ENCODE measurements around the gene PTPRN. TPM values are rescaled to one million over a fixed set of nuclear protein-coding genes. Genes with fewer than 3 reads are reported as not detected.

Gene PTPRN
- 0.33 to 0.50 TPM (median 0.38 TPM) in 3 replicates for total RNA-seq

DNA sequence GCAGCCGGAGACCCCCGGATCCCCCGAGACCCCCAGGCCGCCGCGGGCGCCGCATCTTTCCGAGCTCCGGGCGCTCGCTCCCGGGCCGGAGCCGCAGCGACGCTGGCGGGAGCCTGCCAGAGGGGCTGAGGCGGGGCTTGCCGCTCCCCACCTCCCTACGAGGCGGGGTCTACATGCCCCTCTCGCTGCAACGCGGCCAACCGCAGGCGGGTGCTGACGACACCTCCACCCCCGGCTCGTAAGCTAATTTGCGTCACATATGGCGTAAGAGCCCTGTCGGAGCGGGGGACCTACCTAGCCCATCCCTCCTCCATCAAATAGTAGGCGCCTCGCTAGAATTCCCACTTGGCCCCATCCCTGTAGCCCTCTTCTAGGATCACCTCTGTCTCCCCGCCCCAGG, at the start of gene PTPRN:
TSS of gene PTPRN (minus strand) at position 124 of the 400 bp plus-strand sequence. CDS start at position 55, 69 bp downstream.
- DNase-seq (ENCODE audit: low spot score in 2 of 2, unreplicated experiment in 2 of 2), result no peak
- H3K9me3 Mint-ChIP-seq, result no peaks in the 10 kb centered on the region
- H3K4me3 Mint-ChIP-seq, result peak within 1 kb of the TSS; percentile 13
- H3K36me3 Mint-ChIP-seq, result no peaks in the 10 kb centered on the region
- peaks cover 80% of the 10 kb centered on the region for H3K27me3 Mint-ChIP-seq (ENCODE audit: low read depth)
- no peak within 1 kb of the TSS for H3K27ac Mint-ChIP-seq
- H3K4me1 Mint-ChIP-seq, result peaks cover 1% of the 10 kb centered on the region
- TF ChIP-seq, protein P1, sequence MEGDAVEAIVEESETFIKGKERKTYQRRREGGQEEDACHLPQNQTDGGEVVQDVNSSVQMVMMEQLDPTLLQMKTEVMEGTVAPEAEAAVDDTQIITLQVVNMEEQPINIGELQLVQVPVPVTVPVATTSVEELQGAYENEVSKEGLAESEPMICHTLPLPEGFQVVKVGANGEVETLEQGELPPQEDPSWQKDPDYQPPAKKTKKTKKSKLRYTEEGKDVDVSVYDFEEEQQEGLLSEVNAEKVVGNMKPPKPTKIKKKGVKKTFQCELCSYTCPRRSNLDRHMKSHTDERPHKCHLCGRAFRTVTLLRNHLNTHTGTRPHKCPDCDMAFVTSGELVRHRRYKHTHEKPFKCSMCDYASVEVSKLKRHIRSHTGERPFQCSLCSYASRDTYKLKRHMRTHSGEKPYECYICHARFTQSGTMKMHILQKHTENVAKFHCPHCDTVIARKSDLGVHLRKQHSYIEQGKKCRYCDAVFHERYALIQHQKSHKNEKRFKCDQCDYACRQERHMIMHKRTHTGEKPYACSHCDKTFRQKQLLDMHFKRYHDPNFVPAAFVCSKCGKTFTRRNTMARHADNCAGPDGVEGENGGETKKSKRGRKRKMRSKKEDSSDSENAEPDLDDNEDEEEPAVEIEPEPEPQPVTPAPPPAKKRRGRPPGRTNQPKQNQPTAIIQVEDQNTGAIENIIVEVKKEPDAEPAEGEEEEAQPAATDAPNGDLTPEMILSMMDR (IDR thresholded peaks at IDR 0.05; ENCODE audit: unreplicated experiment), result no peak

DNA sequence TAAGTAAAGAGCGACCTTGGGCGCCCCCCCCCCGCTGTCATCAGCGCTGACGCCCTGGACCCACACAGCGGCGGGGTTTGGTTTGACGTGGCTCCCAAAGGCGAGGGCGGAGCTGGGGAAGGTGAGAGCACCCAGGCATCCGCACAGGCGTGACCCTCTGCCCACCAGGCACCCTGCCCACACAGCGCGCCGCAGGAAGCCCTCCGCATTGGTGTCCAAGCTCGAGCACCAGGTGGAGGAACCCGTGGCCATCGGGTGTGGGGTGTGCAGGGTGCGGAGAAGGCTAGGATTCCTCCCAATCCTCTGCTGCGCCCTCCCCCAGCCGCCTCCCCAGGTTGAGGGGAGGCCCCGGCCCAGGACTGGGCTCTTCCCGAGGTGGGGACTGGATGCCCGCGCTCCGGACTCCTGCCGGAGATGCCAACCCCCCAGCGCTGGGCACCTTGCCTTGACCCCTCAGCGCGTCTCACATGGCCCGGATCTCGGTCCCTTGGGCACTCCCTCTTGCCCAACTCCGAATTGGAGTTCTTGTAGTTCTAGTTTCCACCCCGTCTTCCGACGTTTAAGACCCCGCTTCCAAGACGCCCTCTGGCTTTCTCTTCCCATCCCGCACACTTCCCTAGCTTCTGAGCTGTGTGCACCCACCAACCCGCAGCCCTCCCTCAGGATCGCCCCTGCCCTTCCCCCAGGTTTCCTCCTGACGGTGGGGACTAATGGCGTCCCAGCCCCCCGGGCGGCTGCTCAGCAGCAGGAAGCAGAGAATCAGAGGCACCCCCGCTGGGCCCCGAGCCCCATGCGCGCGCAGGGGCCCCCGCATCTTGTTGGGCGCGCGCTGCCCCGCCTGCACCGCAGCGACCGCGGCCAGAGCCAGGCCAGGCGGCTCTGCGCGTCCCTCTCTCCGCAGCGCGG, 49.2 kb upstream of the PTPRN start:
- peaks cover 5% of the 10 kb centered on the region for H3K36me3 Mint-ChIP-seq
- H3K27me3 Mint-ChIP-seq (ENCODE audit: low read depth), result peaks cover 81% of the 10 kb centered on the region
- peak overlapping the region; percentile 47 for H3K4me3 Mint-ChIP-seq
- no peak overlapping the region for H3K27ac Mint-ChIP-seq
- TF ChIP-seq, protein P1 (IDR thresholded peaks at IDR 0.05; ENCODE audit: unreplicated experiment), result no peak
- no peaks in the 10 kb centered on the region for H3K9me3 Mint-ChIP-seq
- peaks cover 3% of the 10 kb centered on the region for H3K4me1 Mint-ChIP-seq
- no peak for DNase-seq (ENCODE audit: low spot score in 2 of 2, unreplicated experiment in 2 of 2)

DNA sequence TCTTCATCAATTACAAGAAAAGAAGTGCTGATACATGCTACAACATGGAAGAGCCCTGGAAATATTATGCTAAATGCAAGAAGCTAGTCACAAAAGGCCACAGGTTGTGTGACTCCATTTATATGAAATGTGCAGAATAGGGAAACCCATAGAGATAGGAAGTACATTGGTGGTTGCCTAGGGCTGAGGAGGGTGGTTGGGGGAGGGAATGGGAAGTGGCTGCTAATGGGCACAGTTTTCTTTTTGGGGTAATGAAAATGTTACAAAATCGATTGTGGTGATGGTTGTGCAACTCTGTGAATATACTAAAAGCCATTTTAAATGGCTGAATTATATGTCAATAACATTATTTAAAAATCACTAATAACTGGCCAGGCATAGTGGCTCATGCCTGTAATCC, 47.6 kb upstream of the PTPRN start:
- H3K36me3 Mint-ChIP-seq, result peaks cover 4% of the 10 kb centered on the region
- no peak overlapping the region for H3K4me3 Mint-ChIP-seq
- H3K4me1 Mint-ChIP-seq, result peaks cover 3% of the 10 kb centered on the region
- no peak for DNase-seq (ENCODE audit: low spot score in 2 of 2, unreplicated experiment in 2 of 2)
- peaks cover 93% of the 10 kb centered on the region for H3K27me3 Mint-ChIP-seq (ENCODE audit: low read depth)
- H3K27ac Mint-ChIP-seq, result no peak overlapping the region
- H3K9me3 Mint-ChIP-seq, result no peaks in the 10 kb centered on the region
- TF ChIP-seq, protein P1 (IDR thresholded peaks at IDR 0.05; ENCODE audit: unreplicated experiment), result no peak

DNA sequence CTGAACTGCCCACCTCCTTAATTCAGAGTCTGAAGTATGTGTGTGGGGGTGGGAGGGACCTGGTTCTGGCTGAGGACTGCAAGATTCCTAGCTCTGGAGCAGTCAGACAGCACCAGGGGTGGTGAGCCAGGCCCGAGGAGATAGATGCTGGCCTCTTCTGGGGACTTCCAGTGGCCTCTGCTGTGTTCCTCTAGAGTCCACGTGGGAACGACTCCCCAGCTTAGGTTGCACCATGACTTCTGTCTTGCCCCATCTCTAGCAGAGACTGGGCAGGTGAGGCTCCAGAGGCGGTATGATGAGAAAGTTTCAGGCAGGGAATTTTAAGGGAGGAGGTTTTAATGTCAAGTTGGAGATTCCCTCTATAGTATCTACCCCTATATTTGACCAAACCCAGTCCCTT, 45.4 kb upstream of the PTPRN start:
- TF ChIP-seq, protein P1 (IDR thresholded peaks at IDR 0.05; ENCODE audit: unreplicated experiment), result no peak
- no peak overlapping the region for H3K27ac Mint-ChIP-seq
- peaks cover 98% of the 10 kb centered on the region for H3K27me3 Mint-ChIP-seq (ENCODE audit: low read depth)
- no peaks in the 10 kb centered on the region for H3K9me3 Mint-ChIP-seq
- no peak overlapping the region for H3K4me3 Mint-ChIP-seq
- peaks cover 3% of the 10 kb centered on the region for H3K4me1 Mint-ChIP-seq
- no peak for DNase-seq (ENCODE audit: low spot score in 2 of 2, unreplicated experiment in 2 of 2)
- H3K36me3 Mint-ChIP-seq, result no peaks in the 10 kb centered on the region

DNA sequence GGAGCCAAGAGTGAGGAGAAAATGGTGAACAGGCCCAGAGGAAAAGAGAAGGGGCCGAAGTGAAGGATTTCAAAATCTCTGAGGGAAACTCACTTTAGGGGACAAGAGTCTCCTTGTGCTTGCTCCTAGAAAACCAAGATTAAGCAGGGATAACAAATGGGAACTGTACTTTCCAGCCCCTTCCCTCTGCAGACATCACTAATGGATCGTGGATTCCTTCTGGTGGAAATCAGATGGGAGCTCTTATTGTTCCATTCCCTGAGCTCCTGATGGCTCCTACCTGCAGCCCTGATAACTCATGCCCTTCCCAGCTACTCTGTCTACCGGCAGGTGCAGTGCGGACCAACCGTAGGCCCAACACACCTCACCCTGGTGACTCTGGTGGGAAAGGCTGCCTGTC, 43.9 kb upstream of the PTPRN start:
- Mint-ChIP-seq H3K36me3 (no peaks in the 10 kb centered on the region), H3K27me3 (ENCODE audit: low read depth) (peaks cover 95% of the 10 kb centered on the region), H3K4me1 (no peaks in the 10 kb centered on the region), H3K9me3 (no peaks in the 10 kb centered on the region), H3K27ac (no peak overlapping the region), H3K4me3 (no peak overlapping the region)
- TF ChIP-seq, protein P1 (IDR thresholded peaks at IDR 0.05; ENCODE audit: unreplicated experiment), result no peak
- DNase-seq (ENCODE audit: low spot score in 2 of 2, unreplicated experiment in 2 of 2), result no peak
